GM19035 (cell line): ENCODE data around the gene CC2D2A.
A peak's percentile ranks its signal among the peaks of the same experiment; 100 is the strongest.

Experiments used
- ATAC-seq: cut with Tn5 transposase; IDR thresholded peaks from one replicate; pipeline ENCODE4 v1.9.1; 2021; ENCODE audit not compliant: unreplicated experiment

The CC2D2A gene

GRCh38 chr4:15469402-15470127, at the start of gene CC2D2A:
TSS of gene CC2D2A (plus strand) at chr4:15469882. CDS start at chr4:15475933, 6,051 bp downstream.
- no peak for ATAC-seq

- no peak for ATAC-seq
These were observed 49.0 kb upstream of the CC2D2A start for GRCh38 chr4:15420642-15421041.

- no peak for ATAC-seq
These were observed 46.4 kb upstream of the CC2D2A start for GRCh38 chr4:15423285-15423711.

- no peak for ATAC-seq
These were observed 44.2 kb upstream of the CC2D2A start for GRCh38 chr4:15425520-15425919.

- ATAC-seq: no peak
These were observed 42.5 kb upstream of the CC2D2A start for GRCh38 chr4:15427161-15427560.

- no peak for ATAC-seq
These were observed 42.0 kb upstream of the CC2D2A start, which contains the start of gene C1QTNF7 for GRCh38 chr4:15427701-15428100. TSS of gene C1QTNF7 (plus strand) at chr4:15428033. CDS start at chr4:15435744, 7,711 bp downstream.

- ATAC-seq: no peak
These were observed 41.1 kb upstream of the CC2D2A start for GRCh38 chr4:15428611-15429010.

GRCh38 chr4:15434091-15434490, 35.6 kb upstream of the CC2D2A start:
- ATAC-seq: no peak

GRCh38 chr4:15434676-15435075, 35.0 kb upstream of the CC2D2A start:
- ATAC-seq: no peak

- no peak for ATAC-seq
These were observed 33.2 kb upstream of the CC2D2A start for GRCh38 chr4:15436513-15436912.

GRCh38 chr4:15438939-15439524, 30.6 kb upstream of the CC2D2A start:
- no peak for ATAC-seq

- no peak for ATAC-seq
These were observed 26.1 kb upstream of the CC2D2A start for GRCh38 chr4:15443371-15444160.

GRCh38 chr4:15444276-15444675, 25.4 kb upstream of the CC2D2A start:
- no peak for ATAC-seq

- no peak for ATAC-seq
These were observed 24.7 kb upstream of the CC2D2A start for GRCh38 chr4:15444879-15445547.

GRCh38 chr4:15451181-15451865, 18.4 kb upstream of the CC2D2A start:
- ATAC-seq: no peak

- ATAC-seq: no peak
These were observed 17.6 kb upstream of the CC2D2A start for GRCh38 chr4:15451866-15452765.

- ATAC-seq: no peak
These were observed 14.4 kb upstream of the CC2D2A start for GRCh38 chr4:15455290-15455689.

- ATAC-seq: peak; percentile 89
These were observed 12.1 kb upstream of the CC2D2A start for GRCh38 chr4:15457406-15458201.

GRCh38 chr4:15458616-15459015, 11.1 kb upstream of the CC2D2A start:
- no peak for ATAC-seq
